ENCODE data around the gene IQCK.
"Not testable (repeated sequence)": the region's sequence is repeated elsewhere in the genome, so short reads cannot be mapped to it uniquely, and the experiment has no call there.

Gene IQCK

DNA sequence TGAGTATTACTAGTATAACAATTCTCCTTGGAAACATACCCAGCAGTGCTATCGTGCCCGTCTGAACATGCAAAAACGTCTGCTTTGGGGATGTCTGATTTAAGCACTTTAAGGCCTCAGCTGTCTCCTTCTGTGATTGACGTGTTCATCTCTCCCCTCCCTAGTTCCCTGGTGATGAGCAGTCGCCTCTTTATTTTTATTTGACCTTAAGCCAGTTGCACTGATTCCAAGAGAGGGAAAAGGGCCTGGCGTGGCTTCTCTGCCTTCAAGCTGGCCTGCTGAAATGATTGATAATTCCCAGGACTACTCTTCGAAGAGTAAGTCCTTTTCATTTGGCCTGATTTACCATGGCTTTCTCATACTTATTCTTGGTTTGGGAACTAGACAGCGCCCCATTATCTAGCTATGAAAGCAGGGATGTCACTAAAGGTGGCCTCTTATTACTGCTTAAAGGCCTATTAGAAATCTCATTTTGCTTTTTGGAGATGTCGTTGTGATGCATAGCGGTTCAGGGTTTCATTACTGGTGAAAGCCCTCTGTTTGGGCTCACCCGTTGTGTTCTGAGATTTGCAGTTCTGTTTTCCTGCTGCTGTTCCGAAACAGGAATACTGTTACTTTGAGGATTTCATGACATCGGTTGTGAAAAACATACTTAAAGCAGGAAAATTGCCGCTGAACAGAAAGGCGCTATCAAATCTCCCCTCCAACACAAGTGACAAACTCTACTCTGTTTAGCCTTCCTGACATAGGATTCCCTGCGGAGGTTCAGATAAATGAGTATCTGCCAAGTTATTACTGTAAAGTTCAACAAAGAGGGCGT lies 65.5 kb downstream of the IQCK start:
- Histone ChIP-seq H3K27ac (no peak overlapping the region), H3K27me3 (no peaks in the 10 kb centered on the region), H3K4me1 (ENCODE audit: control insufficient read depth in 1 of 2, insufficient read depth in 1 of 2, low read depth in 1 of 2, low read length in 1 of 2) (no peaks in the 10 kb centered on the region), H3K36me3 (no peaks in the 10 kb centered on the region), H3K4me3 (ENCODE audit: low read depth in 1 of 2, low read length in 1 of 2) (no peak overlapping the region), H3K9me3 (no peaks in the 10 kb centered on the region)
- TF ChIP-seq, protein P1, sequence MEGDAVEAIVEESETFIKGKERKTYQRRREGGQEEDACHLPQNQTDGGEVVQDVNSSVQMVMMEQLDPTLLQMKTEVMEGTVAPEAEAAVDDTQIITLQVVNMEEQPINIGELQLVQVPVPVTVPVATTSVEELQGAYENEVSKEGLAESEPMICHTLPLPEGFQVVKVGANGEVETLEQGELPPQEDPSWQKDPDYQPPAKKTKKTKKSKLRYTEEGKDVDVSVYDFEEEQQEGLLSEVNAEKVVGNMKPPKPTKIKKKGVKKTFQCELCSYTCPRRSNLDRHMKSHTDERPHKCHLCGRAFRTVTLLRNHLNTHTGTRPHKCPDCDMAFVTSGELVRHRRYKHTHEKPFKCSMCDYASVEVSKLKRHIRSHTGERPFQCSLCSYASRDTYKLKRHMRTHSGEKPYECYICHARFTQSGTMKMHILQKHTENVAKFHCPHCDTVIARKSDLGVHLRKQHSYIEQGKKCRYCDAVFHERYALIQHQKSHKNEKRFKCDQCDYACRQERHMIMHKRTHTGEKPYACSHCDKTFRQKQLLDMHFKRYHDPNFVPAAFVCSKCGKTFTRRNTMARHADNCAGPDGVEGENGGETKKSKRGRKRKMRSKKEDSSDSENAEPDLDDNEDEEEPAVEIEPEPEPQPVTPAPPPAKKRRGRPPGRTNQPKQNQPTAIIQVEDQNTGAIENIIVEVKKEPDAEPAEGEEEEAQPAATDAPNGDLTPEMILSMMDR (IDR thresholded peaks at IDR 0.05), result no peak

DNA sequence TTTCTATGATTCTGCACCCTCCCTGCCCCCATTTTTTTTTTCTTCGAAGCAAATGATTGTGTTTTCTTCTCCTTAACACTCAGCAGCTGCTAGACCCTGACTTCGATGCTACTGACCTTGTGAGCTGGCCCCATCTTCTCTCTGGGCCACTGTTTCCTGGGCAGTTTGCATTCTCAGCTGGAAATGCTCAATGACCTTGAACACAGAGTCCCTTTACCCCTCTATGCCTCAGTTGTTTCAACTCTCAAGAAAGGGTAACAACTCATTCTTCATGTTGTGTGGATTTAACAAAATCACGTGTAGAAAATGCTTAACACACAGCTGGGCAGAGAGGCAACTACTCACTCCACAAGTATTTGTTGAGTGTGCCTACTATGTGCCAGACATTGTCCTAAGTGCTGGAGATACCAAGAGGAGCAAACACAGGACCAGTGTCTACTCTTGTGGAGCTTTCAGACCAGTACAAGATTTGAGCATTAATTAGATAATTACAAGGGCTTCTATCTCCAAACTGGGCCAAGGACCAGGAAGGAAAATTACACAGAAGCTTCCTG lies 66.2 kb downstream of the IQCK start:
- no peaks in the 10 kb centered on the region for H3K9me3 ChIP-seq
- TF ChIP-seq, protein P1 (IDR thresholded peaks at IDR 0.05), result no peak
- H3K36me3 ChIP-seq, result no peaks in the 10 kb centered on the region
- no peaks in the 10 kb centered on the region for H3K27me3 ChIP-seq
- no peak overlapping the region for H3K27ac ChIP-seq
- no peak overlapping the region for H3K4me3 ChIP-seq (ENCODE audit: low read depth in 1 of 2, low read length in 1 of 2)
- no peaks in the 10 kb centered on the region for H3K4me1 ChIP-seq (ENCODE audit: control insufficient read depth in 1 of 2, insufficient read depth in 1 of 2, low read depth in 1 of 2, low read length in 1 of 2)

DNA sequence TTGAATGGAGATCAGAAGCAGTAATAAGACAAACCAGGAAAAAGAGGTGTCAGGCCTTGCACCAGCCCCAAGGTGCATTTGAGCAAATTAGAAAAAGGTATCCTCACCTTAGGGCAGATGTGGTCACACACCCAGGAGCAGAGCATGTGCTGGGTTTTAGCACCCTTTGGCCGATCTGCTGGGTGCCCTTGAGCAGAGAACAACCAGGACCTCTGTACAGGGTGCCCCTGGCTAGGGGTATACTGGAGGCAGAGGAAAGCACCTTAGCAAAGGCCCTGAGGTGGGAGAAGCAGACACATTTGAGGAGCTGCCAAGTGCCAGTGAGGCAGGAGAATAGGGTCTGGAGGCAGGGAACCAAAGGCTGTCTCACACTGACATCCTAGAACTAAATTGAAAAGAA lies 67.0 kb downstream of the IQCK start:
- H3K27me3 ChIP-seq, result no peaks in the 10 kb centered on the region
- H3K4me1 ChIP-seq (ENCODE audit: control insufficient read depth in 1 of 2, insufficient read depth in 1 of 2, low read depth in 1 of 2, low read length in 1 of 2), result no peaks in the 10 kb centered on the region
- H3K36me3 ChIP-seq, result no peaks in the 10 kb centered on the region
- H3K4me3 ChIP-seq (ENCODE audit: low read depth in 1 of 2, low read length in 1 of 2), result no peak overlapping the region
- H3K27ac ChIP-seq, result no peak overlapping the region
- no peaks in the 10 kb centered on the region for H3K9me3 ChIP-seq
- TF ChIP-seq, protein P1 (IDR thresholded peaks at IDR 0.05), result no peak

DNA sequence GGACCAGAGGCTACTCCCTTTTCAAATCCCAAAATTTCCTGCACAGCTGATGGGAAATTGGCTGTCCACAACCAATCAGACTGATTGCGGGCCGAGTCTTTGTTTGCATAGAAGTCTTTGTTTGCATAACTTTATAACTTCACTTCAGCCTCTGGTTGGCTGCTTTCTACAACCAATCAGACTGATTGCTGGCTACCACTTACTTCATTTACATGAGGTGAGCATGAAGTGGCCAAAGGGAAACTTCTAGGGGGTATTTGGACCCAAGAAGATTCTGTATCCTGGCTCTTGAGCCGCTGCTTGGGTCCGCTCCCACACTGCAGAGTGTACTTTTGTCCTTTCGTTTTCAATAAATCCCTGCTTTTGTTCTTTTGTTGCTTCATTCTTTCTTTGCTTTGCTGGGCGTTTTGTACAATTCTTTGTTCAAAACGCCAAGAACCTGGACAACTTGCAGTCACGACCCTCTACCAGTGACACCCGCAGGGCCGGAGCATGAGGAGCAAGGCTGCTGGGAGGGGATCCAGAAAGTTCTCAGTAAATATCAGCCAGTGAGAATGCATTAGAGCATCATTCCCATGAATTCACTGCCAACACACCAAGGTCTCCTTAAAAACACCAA lies 67.5 kb downstream of the IQCK start:
- Histone ChIP-seq H3K36me3 (no peaks in the 10 kb centered on the region), H3K27ac (no peak overlapping the region), H3K9me3 (no peaks in the 10 kb centered on the region), H3K4me1 (ENCODE audit: control insufficient read depth in 1 of 2, insufficient read depth in 1 of 2, low read depth in 1 of 2, low read length in 1 of 2) (no peaks in the 10 kb centered on the region), H3K27me3 (no peaks in the 10 kb centered on the region), H3K4me3 (ENCODE audit: low read depth in 1 of 2, low read length in 1 of 2) (no peak overlapping the region)
- TF ChIP-seq, protein P1 (IDR thresholded peaks at IDR 0.05), result no peak

DNA sequence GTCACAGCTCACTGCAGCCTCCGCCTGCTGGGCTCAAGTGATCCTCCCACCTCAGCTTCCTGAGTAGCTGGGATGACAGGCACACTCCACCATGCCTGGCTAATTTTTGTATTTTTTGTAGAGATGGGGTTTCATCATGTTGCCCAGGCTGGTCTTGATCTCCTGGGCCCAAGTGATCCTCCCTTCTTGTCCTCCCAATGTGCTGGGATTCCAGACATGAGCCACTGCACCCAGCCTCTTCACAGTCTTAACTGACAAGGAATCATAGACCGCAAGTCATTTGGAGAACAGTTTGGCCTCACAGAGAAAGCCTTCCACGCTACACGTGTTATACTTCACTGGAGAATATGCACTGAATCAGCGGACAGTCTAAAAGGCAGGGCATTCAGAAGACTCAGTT lies 83.3 kb downstream of the IQCK start:
- H3K4me1 ChIP-seq (ENCODE audit: control insufficient read depth in 1 of 2, insufficient read depth in 1 of 2, low read depth in 1 of 2, low read length in 1 of 2); H3K4me3 ChIP-seq (ENCODE audit: low read depth in 1 of 2, low read length in 1 of 2); H3K27ac ChIP-seq; H3K27me3 ChIP-seq; H3K9me3 ChIP-seq; H3K36me3 ChIP-seq: not testable (repeated sequence)

DNA sequence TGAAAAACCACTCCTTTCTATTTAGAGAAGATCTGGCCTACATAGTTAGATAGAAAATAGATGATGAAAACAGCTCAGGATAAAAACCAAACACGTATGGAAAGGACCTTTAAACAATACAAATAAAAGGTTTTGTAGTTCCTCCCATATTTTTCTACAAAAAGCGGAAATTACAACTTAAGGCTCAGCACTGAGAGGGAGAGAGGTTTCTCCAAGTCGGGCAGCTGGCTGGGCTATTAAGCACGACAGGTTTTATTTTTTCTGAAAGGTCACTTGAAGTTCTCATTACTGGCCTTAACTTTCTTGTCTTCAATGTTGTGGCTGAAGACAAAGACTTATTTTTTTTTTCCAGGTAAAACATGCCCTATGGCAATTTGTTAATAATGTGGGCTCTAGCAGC lies 83.8 kb downstream of the IQCK start:
- not testable (repeated sequence) for H3K9me3 ChIP-seq; H3K27ac ChIP-seq; H3K27me3 ChIP-seq; H3K4me1 ChIP-seq (ENCODE audit: control insufficient read depth in 1 of 2, insufficient read depth in 1 of 2, low read depth in 1 of 2, low read length in 1 of 2); H3K36me3 ChIP-seq; H3K4me3 ChIP-seq (ENCODE audit: low read depth in 1 of 2, low read length in 1 of 2)

Measured in neutrophil (primary cell).